ENCODE measurements around the gene KIF21B.

DNA sequence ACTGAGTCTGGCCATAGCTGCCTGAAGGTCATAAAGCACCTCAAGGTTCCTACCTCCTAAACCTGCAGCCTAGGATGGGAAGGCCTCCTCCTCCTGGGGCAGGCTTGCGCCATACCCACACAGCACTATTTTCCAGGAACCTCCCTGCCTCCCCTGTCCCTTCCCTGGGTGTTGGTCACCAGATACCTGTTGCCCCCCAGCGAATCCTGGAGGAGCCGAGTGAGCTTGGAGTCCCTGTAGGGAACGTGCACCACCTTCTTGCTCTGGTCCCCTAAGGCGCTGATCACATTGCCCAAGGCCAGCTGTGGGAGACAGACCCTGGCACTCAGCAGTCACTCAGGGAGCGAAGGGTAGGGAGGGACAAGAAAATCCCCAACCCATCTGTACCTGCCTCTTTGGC lies 19.4 kb downstream of the KIF21B start:
- no peak for TF ChIP-seq POLR3A (IDR thresholded peaks at IDR 0.05; ENCODE audit: borderline replicate concordance, extremely low read depth, insufficient read depth, insufficient read length)
- TF ChIP-seq TAF1 (IDR thresholded peaks at IDR 0.05; ENCODE audit: control insufficient read depth, extremely low read depth, insufficient read depth, low read length, severe bottlenecking): no peak
- TF ChIP-seq TCF7L2 (IDR thresholded peaks at IDR 0.05; ENCODE audit: low read depth, low read length): no peak
- TF ChIP-seq, protein P1, sequence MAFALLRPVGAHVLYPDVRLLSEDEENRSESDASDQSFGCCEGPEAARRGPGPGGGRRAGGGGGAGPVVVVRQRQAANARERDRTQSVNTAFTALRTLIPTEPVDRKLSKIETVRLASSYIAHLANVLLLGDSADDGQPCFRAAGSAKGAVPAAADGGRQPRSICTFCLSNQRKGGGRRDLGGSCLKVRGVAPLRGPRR (CRISPR knock-in tag; IDR thresholded peaks at IDR 0.05): no peak
- TF ChIP-seq RHOXF2B (CRISPR knock-in tag; conservative IDR thresholded peaks at IDR 0.05): no peak
- TF ChIP-seq, protein P2, sequence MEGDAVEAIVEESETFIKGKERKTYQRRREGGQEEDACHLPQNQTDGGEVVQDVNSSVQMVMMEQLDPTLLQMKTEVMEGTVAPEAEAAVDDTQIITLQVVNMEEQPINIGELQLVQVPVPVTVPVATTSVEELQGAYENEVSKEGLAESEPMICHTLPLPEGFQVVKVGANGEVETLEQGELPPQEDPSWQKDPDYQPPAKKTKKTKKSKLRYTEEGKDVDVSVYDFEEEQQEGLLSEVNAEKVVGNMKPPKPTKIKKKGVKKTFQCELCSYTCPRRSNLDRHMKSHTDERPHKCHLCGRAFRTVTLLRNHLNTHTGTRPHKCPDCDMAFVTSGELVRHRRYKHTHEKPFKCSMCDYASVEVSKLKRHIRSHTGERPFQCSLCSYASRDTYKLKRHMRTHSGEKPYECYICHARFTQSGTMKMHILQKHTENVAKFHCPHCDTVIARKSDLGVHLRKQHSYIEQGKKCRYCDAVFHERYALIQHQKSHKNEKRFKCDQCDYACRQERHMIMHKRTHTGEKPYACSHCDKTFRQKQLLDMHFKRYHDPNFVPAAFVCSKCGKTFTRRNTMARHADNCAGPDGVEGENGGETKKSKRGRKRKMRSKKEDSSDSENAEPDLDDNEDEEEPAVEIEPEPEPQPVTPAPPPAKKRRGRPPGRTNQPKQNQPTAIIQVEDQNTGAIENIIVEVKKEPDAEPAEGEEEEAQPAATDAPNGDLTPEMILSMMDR (IDR thresholded peaks at IDR 0.05 in 2 of 3, conservative IDR thresholded peaks at IDR 0.05 in 1 of 3; ENCODE audit: insufficient read depth in 2 of 3, low read depth in 1 of 3, low read length in 3 of 3): no peak
- TF ChIP-seq SIN3A (IDR thresholded peaks at IDR 0.05; ENCODE audit: borderline replicate concordance in 2 of 2, control insufficient read depth in 1 of 2, low read depth in 2 of 2, low read length in 2 of 2): no peak
- TF ChIP-seq EZH2 (IDR thresholded peaks at IDR 0.05; ENCODE audit: borderline replicate concordance, low read depth, low read length): no peak
- TF ChIP-seq, protein P3, sequence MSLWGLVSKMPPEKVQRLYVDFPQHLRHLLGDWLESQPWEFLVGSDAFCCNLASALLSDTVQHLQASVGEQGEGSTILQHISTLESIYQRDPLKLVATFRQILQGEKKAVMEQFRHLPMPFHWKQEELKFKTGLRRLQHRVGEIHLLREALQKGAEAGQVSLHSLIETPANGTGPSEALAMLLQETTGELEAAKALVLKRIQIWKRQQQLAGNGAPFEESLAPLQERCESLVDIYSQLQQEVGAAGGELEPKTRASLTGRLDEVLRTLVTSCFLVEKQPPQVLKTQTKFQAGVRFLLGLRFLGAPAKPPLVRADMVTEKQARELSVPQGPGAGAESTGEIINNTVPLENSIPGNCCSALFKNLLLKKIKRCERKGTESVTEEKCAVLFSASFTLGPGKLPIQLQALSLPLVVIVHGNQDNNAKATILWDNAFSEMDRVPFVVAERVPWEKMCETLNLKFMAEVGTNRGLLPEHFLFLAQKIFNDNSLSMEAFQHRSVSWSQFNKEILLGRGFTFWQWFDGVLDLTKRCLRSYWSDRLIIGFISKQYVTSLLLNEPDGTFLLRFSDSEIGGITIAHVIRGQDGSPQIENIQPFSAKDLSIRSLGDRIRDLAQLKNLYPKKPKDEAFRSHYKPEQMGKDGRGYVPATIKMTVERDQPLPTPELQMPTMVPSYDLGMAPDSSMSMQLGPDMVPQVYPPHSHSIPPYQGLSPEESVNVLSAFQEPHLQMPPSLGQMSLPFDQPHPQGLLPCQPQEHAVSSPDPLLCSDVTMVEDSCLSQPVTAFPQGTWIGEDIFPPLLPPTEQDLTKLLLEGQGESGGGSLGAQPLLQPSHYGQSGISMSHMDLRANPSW (CRISPR knock-in tag; IDR thresholded peaks at IDR 0.05): no peak
- TF ChIP-seq ZNF75A (CRISPR knock-in tag; IDR thresholded peaks at IDR 0.05): no peak
- TF ChIP-seq SP1 (CRISPR knock-in tag; IDR thresholded peaks at IDR 0.05): no peak
- TF ChIP-seq FOS (IDR thresholded peaks at IDR 0.05; ENCODE audit: extremely low read depth, insufficient read length): no peak
- no peak for TF ChIP-seq POLR2AphosphoS5 (IDR thresholded peaks at IDR 0.05; ENCODE audit: control insufficient read depth, insufficient read depth, low read depth, low read length)
